Cortex of kidney (tissue), 1 donor: ENCODE data around the gene INPP5D.
"Not testable (repeated sequence)": the region's sequence is repeated elsewhere in the genome, so short reads cannot be mapped to it uniquely, and the experiment has no call there.

Source experiments
- DNase-seq: peaks from one replicate; lab custom pipeline; 2025; lab: John Stamatoyannopoulos, UW

INPP5D gene

DNA sequence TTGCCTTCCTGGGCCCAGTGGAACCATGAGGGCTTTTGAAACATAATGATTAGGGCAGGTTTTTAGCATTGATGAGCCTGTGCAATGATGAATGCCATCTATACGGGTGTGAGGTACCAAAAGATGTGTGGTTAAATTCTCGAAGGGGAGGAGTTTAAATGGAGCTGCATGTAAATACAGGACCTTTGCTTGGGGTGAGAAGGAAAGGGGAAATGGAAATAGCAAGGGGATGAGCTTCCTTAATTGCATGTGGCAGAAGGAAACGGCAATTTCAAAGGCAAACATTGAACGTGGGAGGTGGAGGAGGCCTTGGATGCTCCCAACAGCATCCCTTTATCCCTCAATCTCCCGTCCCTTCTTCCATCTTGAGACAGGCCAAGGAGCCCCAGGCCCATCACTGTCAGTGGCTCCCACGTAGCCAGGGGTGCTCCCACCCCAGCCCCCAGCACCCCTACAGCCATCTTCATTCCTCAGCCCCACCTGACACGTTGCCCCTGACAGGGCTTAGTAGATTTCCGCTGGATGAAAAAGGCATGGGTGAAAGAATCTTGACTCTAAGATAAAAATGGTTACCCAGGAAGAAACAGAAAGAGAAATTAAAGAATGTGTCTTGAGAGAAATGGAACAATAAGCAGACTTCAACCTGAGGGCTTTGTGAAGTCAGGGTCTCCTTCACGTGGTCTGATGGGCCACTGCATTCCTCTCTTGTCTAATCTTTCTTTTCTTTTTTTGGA lies 32.5 kb downstream of the INPP5D start:
- no peak for DNase-seq

DNA sequence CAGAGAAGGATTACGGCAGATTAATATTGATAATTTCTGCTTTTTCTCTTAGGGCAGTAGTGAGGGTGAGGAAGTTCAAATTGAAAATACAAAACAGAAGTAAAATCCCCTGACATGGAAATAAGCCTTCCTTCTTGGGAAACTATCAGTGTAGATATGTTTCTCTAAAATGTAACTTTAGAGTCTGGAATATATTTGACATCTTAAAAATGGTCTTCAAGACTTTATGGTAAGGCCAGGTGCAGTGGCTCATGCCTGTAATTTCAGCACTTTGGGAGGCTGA lies 33.0 kb downstream of the INPP5D start:
- no peak for DNase-seq

GRCh38 chr2:233093721-233094120 lies 33.6 kb downstream of the INPP5D start:
- no peak for DNase-seq

- DNase-seq = no peak
Observed at GRCh38 chr2:233094614-233095013, 34.5 kb downstream of the INPP5D start.

DNA sequence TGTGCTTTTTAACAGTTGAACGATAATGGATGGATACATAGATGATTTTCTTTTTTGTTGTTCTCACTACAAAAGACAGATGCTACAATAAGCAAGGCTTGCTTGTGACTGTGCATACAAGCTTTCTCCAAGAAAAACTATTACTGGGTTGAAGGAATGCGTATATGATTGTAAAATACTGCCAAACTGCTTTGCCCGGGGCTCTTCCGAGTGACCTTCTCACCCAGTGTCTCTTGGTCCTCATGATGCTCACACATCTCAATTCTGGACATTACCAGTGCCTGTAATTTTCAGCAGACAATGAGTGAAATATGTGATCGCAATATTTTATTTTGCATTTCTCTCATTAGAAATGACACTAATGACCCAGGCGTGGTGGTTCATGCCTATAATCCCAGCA lies 35.9 kb downstream of the INPP5D start:
- DNase-seq = no peak

GRCh38 chr2:233098618-233099017 lies 38.5 kb downstream of the INPP5D start:
- no peak for DNase-seq

DNA sequence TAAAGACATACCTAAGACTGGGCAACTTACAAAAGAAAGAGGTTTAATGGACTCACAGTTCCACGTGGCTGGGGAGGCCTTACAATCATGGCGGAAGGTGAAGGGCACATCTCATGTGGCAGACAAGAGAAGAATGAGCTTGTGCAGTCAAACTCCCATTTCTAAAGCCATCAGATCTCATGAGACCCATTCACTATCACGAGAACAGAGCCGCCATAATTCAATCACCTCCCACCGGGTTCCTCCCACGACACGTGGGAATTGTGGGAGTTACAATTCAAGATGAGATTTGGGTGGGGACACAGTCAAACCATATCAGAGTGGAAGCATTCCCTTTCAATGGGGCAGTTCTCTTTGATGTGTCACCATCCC lies 39.7 kb downstream of the INPP5D start:
- DNase-seq = not testable (repeated sequence)

- DNase-seq = no peak
Observed at GRCh38 chr2:233100192-233100998, 40.3 kb downstream of the INPP5D start.

GRCh38 chr2:233101141-233101540 lies 41.0 kb downstream of the INPP5D start:
- no peak for DNase-seq

DNA sequence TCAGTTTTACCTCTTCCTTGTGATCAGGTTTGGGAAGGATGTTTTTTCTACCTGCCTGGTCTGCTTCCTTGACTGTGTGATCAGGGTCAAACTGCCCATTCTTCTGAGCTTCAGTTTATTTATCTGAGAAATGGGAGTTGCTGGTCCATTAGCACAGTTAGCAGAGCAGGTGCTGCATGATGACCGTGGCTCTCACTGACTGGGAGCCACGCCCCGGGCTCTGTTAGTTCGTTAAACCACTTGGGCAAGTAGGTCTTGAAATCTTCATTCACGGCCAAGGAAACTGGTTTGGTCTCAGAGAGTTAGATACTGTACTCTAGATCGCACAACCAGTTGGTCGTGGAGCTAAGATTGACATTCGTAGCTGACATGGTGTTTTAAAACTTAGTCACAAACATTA lies 41.7 kb downstream of the INPP5D start:
- no peak for DNase-seq

GRCh38 chr2:233105156-233105895 lies 45.2 kb downstream of the INPP5D start:
- DNase-seq = no peak

DNA sequence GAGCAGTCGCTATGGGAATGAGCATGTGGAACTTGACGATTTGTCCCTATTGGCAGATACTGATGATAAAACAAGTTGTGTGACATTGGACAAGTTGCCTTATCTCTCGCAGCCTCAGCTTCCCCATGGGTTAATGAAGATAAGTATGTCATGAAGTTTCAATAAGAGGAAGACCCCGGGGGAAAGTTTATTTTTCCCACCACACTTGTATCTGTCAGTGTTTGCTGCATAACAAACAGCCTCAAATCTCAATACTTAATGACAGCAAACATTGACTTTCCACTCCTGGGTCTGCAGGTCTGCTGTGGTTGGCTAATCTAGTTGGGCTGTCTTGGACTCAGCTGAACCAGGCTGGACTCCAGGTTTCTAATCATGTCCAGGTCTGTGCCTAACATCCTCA lies 45.8 kb downstream of the INPP5D start:
- DNase-seq = no peak

GRCh38 chr2:233107011-233107410 lies 46.9 kb downstream of the INPP5D start:
- no peak for DNase-seq

DNA sequence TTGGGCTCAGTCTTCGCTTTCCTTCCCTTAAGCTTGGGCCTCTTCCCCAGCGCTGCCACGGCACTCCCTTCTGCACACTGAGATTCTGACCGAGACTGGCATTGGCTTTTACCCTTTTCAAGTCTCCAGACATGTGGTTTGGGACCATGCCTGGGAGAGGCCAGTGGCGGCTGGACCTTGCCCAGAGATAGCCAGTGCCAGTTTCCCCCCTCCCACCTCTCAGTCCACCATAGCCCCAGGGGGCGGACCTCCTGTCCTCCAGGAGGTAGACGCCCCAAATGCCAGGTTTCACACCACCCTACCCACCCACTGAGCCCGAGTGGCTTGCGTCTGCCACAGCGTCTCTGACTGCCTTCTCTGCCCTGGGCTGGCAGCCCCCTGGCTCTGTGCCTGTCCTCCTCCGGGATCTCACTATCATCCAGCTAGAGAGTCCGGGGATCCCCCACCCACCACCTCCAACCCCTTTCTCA lies 47.7 kb downstream of the INPP5D start:
- no peak for DNase-seq

- no peak for DNase-seq
Observed at GRCh38 chr2:233108611-233109490, 48.7 kb downstream of the INPP5D start.

DNA sequence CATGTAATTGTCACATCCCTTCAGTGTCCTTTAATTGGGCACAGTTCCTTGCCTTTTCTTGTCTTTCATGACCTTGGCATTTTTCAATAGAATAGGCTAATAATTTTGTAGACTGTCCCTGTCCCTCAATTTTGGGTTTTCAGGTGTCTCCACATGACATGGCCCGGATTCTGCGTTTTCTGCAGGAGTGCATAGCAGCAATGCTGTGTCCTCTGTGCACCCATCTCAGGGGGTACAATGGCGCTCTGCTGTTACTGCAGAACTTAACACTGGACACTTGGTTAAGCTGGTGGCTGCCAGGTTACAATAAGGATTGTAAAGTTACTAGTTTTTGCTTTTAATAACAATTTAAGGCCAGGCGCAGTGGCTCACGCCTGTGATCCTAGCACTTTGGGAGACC lies 51.3 kb downstream of the INPP5D start:
- no peak for DNase-seq

GRCh38 chr2:233112329-233112728 lies 52.2 kb downstream of the INPP5D start:
- no peak for DNase-seq

GRCh38 chr2:233112776-233113452 lies 52.8 kb downstream of the INPP5D start:
- no peak for DNase-seq

DNA sequence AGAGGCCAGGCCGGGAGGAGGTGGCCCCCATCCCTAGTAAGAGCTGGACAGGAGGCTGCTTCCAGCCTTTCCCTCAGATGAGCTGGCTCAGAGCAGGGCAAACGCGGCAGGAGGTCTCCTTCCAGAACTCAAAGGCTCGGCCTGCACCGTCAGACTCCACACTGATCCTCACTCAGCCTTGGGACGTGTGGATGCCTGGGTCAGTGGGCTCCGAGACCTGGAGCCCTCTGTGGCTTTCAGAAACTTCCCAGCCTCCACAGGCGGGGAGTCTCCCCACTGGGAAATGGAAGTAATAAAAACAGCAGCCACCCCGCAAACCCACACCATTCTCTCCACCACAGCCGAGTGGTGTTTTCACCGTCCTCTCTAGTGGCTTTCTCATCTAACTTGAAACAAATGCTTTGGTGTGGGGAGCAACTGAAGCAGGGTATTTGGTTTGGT lies 54.3 kb downstream of the INPP5D start:
- no peak for DNase-seq

DNA sequence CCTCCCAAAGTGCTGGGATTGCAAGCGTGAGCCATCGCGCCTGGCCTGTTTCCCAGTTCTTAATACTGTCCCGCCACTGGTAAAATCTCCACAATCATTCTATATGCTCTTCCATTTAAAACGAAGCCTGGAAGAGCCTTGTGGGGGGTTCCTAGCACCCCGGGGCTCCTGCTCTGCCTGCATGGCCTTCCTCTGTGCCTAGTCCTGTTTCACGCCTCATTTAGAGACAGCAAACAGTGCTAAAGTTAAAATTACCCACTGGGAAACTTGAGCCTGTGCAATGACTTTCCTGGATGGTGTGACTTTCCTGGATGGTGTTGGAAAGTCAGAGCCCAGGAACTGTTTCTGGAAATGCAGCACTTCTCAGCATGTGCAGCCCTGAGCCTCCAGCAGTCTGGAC lies 55.0 kb downstream of the INPP5D start:
- DNase-seq = no peak

DNA sequence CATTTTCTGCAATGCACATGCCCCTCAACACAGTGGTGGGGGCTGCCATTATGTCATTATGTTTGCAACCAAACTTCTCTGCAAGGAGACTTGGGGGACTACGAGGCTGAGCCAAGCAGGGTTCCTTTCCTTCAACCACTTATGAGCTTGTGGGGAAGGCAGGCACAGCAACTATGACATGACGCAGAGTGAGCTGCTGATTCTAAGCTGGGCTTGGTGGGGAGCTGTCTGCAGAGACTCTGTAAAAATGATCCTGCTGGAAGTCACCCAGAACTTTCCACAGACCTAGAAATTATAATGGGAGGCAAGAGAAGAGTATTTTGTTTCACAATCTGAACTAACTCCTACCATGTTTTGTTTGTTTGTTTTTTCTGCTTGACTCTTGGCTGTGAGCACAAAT lies 55.6 kb downstream of the INPP5D start:
- DNase-seq = no peak
